HG03280 (cell line): ENCODE data around the gene ELANE.
"Not testable (repeated sequence)": the region's sequence is repeated elsewhere in the genome, so short reads cannot be mapped to it uniquely, and the experiment has no call there.

Experiments used
- ATAC-seq: cut with Tn5 transposase; IDR thresholded peaks from one replicate; pipeline ENCODE4 v1.9.1; 2021; ENCODE audit warnings: mild to moderate bottlenecking, moderate library complexity; ENCODE audit not compliant: unreplicated experiment

The ELANE gene

DNA sequence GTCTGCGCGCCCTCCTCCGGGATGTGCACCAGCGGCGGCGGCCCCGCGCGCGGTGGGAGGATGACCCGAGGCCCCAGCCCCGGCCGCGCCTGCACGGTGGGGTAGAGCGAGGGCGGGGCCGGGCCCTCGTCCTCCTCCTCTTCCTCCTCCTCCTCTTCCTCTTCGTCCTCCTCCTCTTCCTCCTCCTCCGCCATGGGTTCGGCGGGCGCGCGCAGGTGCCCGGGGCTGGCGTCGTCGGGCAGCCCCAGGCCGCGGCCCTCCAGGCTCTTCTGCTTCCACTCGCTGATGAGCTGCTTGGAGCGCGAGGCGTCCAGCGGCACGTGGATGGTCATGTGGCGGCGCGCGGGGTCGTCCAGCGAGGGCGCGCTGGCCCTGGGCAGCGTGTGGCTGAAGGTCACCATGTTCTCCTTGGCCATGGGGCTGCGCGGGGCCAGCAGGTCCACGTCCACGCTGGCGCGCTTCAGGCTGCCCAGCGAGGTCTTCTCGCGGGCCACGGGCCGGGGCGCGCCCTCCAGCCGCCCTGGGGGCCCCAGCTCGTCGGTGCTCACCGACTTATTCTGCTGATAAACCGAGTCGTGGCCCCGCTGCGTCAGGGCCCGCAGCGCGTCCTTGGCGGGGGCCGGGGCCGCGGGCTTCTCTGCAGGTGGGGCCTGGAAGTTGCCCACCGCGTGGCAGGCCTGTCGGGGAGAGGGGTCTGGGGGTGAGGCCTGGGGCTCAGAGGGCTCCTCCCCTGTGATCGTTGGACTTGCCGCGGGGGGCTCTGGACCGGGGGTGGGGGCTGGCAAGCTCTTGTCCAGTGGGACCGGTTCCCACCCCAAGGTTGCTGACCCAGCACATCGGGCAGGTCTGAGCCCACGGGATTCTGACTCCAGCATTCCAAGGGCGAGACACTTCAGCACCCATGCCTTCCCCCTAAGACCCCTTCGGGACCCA lies 38.6 kb upstream of the ELANE start:
- no peak for ATAC-seq

DNA sequence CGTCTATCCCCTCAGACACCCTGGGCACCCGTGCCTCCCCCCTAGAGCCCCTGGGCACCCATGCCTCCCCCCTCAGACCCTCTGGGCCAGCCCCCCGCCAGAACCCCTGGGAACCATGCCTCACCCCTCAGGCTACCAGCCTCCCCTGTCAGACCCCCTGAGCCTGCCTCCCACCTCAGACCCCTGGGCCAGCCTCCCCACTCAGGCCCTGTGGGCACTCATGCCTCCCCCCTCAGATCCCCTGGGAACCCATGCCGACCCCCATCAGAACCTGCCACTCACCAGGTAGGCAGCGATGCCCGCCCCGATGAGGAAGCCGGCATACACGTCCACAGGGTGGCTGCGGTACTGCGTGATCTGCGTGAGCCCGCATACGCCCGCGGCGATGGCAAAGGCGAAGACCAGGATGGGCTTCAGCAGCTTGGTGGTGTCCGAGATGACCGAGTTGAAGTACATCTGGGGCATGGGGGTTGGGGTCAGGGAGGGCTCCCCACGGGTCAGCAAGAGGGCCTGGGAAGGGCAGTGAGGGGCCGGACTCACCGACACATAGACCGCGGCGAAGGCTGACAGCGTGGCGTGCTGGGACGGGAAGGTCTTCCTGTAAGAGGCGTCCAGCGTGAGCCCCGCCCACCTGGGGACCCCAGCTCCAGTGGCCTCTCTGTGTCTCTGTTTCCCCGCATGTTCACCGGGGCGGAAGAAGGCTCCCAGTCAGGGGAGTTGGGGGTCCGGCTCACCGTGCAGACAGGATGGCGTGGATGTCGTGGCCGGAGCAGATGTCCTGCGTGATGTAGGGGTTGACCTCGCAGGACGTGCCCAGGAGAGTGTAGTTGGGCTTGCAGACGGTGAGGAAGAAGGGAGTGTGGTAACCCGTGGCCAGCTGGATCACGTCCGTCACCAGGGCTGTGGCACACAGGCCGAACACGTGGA lies 37.7 kb upstream of the ELANE start:
- no peak for ATAC-seq

- no peak for ATAC-seq
These were observed 36.9 kb upstream of the ELANE start for GRCh38 chr19:815079-815774.

- no peak for ATAC-seq
These were observed 36.2 kb upstream of the ELANE start for GRCh38 chr19:815775-816499.

DNA sequence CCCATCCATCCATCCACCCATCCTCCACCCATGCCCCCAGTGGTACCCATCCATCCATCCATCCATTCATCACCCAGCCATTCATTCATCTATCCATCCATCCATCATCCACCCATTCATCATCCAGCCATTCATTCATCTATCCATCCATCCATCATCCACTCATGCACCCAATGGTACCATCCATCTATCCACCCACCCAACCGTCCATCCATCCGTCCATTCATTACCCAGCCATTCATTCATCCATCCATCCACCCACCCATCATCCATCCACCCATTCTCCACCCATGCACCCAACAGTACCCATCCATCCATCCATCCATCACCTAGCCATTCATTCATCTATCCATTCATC lies 35.6 kb upstream of the ELANE start:
- no peak for ATAC-seq

- not testable (repeated sequence) for ATAC-seq
These were observed 31.9 kb upstream of the ELANE start for GRCh38 chr19:820212-820611.

- no peak for ATAC-seq
These were observed 30.8 kb upstream of the ELANE start for GRCh38 chr19:821231-821824.

DNA sequence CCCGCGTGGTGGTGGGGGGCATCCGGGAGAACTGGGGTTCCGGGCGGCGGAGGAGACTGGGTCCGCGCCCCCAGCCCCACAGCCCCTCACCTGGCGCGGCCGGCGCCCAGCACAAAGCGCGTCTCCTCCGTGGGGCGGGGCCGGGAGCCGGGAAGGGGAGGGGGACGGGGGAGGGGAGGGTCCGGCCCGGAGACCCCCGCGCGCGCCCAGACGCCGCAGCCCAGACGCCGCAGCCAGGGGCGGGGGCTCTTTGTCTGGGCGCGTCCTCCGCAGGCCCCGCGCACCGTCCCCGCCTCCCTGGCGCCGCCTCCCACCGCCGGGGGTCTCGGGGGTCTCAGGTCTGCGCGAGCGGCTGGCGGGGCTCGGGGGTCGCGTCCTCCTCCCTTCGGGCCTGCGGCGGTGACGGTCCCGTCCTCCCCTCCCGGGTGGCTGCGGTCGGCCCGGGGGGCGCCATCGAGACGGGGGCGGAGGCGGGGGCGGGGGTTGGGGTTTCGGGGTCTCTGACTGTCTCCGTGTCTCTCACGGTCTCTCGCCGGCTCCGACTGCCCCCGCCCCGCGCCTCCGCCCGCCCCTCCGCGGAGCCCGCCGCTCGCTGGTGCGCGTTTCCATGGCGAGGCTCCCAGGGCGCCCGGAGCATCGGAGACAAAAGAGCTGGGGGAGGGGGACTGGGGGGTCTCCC lies 30.1 kb upstream of the ELANE start, which contains the start of gene PLPPR3:
Gene PLPPR3, minus strand, starts transcription at position 131 of the 679 bp plus-strand sequence. CDS start 396 bp downstream, outside the sequence.
- no peak for ATAC-seq

DNA sequence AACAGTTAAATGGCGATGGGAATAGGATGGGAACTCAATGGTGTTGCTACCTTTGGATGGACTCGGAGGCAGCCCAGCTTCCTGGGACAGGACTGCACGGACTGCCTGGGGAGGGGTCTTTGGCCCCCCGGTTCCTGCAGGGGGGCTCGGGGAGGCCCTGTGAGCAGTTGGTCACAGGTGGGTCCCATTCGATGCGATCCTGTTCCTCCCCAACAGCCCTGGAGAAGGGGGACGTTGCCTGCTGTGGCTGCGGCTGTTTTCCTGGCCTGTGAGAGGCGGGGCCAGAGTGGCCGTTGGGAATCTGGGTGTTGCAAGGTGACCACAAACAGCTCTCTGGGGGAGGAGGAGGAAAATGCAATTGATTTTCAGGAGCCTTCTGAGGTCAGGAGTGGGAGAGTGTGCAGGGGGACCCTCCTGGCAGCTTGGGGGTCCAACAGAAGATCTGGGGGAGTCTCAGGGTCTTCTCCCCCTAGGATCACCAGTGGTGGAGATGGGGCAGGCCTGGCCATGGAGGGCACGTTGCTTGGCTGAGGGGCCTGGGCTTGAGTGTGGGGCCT lies 28.5 kb upstream of the ELANE start:
- no peak for ATAC-seq

- ATAC-seq: no peak
These were observed 27.2 kb upstream of the ELANE start for GRCh38 chr19:824885-825284.

DNA sequence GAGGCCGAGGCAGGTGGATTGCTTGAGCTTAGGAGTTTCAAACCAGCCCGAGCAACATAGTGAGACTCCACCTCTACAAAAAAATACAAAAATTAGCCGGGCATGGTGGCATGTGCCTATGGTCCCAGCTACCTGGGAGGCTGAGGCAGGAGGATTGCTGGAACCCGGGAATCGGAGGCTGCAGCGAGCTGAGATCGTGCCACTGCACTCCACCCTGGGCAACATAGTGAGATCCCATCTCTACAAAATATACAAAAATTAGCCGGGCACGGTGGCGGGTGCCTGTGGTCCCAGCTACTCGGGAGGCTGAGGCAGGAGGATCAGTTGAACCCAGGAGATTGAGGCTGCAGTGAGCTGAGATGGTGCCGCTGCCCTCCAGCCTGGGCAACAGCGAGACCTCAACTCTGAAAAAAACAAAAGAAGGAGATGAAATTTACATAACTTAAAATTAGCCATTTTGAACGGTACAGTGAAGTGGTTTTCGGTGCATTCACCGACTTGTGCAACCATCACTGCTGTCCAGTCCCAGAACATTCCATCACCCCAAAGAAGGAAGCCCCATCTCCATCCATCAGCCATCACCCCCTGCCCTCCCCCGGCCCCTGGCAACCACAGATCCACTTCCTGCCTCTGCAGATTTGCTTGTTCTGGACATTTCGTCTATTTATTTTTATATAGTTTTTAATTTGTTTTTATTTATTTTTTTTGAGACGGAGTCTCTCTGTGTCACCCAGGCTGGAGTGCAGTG lies 26.0 kb upstream of the ELANE start:
- ATAC-seq: no peak

GRCh38 chr19:827314-827709 lies 24.8 kb upstream of the ELANE start:
- no peak for ATAC-seq

DNA sequence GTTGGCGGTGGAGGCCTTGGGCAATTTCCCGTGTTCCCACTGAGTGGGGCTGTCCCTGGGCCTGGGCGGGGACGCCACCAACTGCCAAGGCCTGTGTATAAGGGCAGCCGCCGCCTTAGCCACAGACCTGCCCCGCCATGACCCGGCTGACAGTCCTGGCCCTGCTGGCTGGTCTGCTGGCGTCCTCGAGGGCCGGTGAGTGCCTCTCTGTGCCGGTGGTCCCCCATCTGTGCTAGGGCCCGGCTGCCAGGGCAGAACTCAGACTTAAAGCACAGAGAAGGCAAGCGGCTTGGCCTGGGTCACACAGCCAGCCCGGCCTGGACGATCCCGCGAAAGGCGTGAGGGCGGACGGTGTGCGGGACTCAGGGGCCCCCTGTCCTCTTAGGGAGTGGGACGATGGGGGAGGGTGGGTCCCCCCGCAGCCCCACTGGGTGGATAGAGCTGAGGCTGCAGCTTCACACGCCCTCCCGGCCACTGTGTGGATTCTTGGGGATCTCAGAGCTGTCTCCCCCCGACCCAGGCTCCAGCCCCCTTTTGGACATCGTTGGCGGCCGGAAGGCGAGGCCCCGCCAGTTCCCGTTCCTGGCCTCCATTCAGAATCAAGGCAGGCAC lies 24.3 kb upstream of the ELANE start, which contains the start of gene AZU1:
Gene AZU1, plus strand, starts transcription at position 128 of the 612 bp plus-strand sequence. Its CDS starts 10 bp downstream, at position 138.
- no peak for ATAC-seq

DNA sequence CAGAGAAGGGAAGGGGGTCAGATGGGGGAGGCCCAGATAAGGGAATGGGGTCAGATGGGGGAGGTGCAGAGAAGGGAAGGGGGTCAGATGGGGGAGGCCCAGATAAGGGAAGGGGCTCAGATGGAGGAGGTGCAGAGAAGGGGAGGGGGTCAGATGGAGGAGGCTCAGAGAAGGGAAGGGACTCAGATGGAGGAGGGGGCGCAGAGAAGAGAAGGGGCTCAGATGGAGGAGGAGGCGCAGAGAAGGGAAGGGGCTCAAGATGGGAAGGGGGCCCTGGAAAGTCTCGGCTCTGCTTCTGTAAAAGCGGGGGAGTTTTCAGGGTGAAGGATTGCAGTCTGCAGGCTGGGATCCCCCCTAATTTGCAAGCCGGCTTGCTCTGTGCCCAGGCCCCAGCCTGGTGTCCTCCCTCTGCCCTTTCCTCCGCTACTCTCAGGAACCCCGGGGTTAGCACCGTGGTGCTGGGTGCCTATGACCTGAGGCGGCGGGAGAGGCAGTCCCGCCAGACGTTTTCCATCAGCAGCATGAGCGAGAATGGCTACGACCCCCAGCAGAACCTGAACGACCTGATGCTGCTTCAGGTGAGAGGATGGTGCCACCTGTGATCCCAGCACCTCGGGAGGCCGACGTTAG lies 22.9 kb upstream of the ELANE start:
- ATAC-seq: no peak

- no peak for ATAC-seq
These were observed 20.4 kb upstream of the ELANE start for GRCh38 chr19:831407-832369.

GRCh38 chr19:834216-834615 lies 17.9 kb upstream of the ELANE start:
- no peak for ATAC-seq
